ENCODE results near the gene MAPK13.
A peak's percentile ranks its signal among the peaks of the same experiment; 100 is the strongest.

Gene MAPK13

GRCh38 chr6:36141961-36142360 is 11.6 kb downstream of the MAPK13 start:
- no peak for DNase-seq (ENCODE audit: extremely low spot score, insufficient read length, low read depth)
- FAIRE-seq = no peak

GRCh38 chr6:36142971-36143838 is 12.9 kb downstream of the MAPK13 start:
- DNase-seq (ENCODE audit: extremely low spot score, insufficient read length, low read depth) = no peak
- no peak for FAIRE-seq

- DNase-seq (ENCODE audit: extremely low spot score, insufficient read length, low read depth) (no peak), FAIRE-seq (no peak)
Measured at GRCh38 chr6:36145495-36145894, 15.2 kb downstream of the MAPK13 start.

- DNase-seq (ENCODE audit: extremely low spot score, insufficient read length, low read depth) = no peak
- no peak for FAIRE-seq
Measured at GRCh38 chr6:36147294-36147693, 17.0 kb downstream of the MAPK13 start.

GRCh38 chr6:36149476-36149875 is 19.2 kb downstream of the MAPK13 start:
- FAIRE-seq (no peak), DNase-seq (ENCODE audit: extremely low spot score, insufficient read length, low read depth) (no peak)

GRCh38 chr6:36150283-36150682 is 20.0 kb downstream of the MAPK13 start:
- FAIRE-seq (no peak), DNase-seq (ENCODE audit: extremely low spot score, insufficient read length, low read depth) (no peak)

GRCh38 chr6:36154286-36154685 is 24.0 kb downstream of the MAPK13 start:
- FAIRE-seq = no peak
- no peak for DNase-seq (ENCODE audit: extremely low spot score, insufficient read length, low read depth)

GRCh38 chr6:36155662-36156061 is 25.3 kb downstream of the MAPK13 start:
- DNase-seq (ENCODE audit: extremely low spot score, insufficient read length, low read depth) = no peak
- FAIRE-seq = no peak

- FAIRE-seq (no peak), DNase-seq (ENCODE audit: extremely low spot score, insufficient read length, low read depth) (no peak)
Measured at GRCh38 chr6:36160147-36160760, 29.9 kb downstream of the MAPK13 start.

GRCh38 chr6:36169023-36170007 is 39.0 kb downstream of the MAPK13 start:
- DNase-seq (ENCODE audit: extremely low spot score, insufficient read length, low read depth) (no peak), FAIRE-seq (peak; percentile 46)

GRCh38 chr6:36170704-36171103 is 40.4 kb downstream of the MAPK13 start:
- FAIRE-seq (no peak), DNase-seq (ENCODE audit: extremely low spot score, insufficient read length, low read depth) (no peak)

GRCh38 chr6:36171573-36171972 is 41.3 kb downstream of the MAPK13 start:
- DNase-seq (ENCODE audit: extremely low spot score, insufficient read length, low read depth) = no peak
- peak; percentile 36 for FAIRE-seq

- FAIRE-seq (peak; percentile 60), DNase-seq (ENCODE audit: extremely low spot score, insufficient read length, low read depth) (no peak)
Measured at GRCh38 chr6:36177166-36177565, 46.9 kb downstream of the MAPK13 start.

- no peak for DNase-seq (ENCODE audit: extremely low spot score, insufficient read length, low read depth)
- FAIRE-seq = no peak
Measured at GRCh38 chr6:36178544-36178943, 48.2 kb downstream of the MAPK13 start.

GRCh38 chr6:36180126-36180525 is 49.8 kb downstream of the MAPK13 start:
- DNase-seq (ENCODE audit: extremely low spot score, insufficient read length, low read depth) = no peak
- no peak for FAIRE-seq

GRCh38 chr6:36184311-36184710 is 54.0 kb downstream of the MAPK13 start:
- no peak for FAIRE-seq

GRCh38 chr6:36186199-36186598 is 55.9 kb downstream of the MAPK13 start:
- DNase-seq (ENCODE audit: extremely low spot score, insufficient read length, low read depth) (no peak), FAIRE-seq (no peak)

More at GRCh38 chr6:36184311-36184710, 54.0 kb downstream of the MAPK13 start:
- DNase-seq (ENCODE audit: extremely low spot score, insufficient read length, low read depth) = no peak

- FAIRE-seq (no peak), DNase-seq (ENCODE audit: extremely low spot score, insufficient read length, low read depth) (no peak)
Measured at GRCh38 chr6:36187446-36187845, 57.1 kb downstream of the MAPK13 start.
